IPS-NIHi7 (cell line): Measurements from ENCODE around the gene LMO4.

Experiments used
- DNase-seq: peaks from one replicate; pipeline ENCODE4 v3.0.0; 2012; ENCODE audit warnings: mixed read lengths; ENCODE audit errors: extremely low spot score

The LMO4 gene

DNA sequence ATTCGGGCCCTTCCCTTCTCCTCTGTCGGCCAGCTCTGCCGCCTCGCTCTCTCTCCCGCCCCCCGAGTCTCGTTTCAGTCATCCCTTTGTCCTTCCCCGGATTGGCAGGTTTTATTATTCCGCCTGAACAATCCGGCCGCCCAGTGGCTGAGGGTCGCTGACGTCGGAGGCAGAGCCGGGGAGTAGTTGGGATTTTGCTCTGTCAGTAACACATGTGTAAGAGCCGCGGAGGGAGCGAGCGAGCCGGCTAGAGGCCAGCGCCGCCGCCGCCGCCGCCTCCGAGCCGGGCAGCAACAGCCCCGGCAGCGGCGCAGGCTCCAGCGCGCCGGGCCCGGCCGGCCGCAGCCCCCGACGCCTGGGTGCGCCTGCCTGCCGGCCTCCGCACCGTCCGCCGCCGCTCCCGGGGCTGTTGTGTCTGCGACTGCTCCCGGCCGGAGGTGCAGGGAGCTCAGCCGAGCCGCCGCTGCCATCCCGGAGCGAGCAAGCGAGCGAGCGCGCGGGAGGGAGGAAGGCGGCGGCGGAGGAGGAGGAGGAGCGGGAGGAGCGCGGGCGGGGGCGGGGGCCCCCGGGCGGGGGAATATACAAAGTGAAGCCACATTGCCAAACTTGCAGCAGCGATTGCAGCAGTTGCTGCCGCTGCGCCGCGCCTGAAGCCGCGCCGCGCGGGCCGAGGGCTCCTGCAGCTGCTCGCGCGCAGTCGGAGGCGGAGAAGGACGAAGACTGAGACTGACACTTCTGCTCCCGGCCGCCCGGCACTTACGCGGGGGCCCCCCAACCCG lies at the start of gene LMO4:
TSS of gene LMO4 (plus strand) at position 609 of the 779 bp plus-strand sequence. CDS start 3,136 bp downstream, outside the sequence.
- DNase-seq: peak; percentile 86

GRCh38 chr1:87279536-87279875 lies 49.2 kb upstream of the LMO4 start:
- no peak for DNase-seq

- DNase-seq: no peak
These were observed 48.6 kb upstream of the LMO4 start for GRCh38 chr1:87279966-87280535.

DNA sequence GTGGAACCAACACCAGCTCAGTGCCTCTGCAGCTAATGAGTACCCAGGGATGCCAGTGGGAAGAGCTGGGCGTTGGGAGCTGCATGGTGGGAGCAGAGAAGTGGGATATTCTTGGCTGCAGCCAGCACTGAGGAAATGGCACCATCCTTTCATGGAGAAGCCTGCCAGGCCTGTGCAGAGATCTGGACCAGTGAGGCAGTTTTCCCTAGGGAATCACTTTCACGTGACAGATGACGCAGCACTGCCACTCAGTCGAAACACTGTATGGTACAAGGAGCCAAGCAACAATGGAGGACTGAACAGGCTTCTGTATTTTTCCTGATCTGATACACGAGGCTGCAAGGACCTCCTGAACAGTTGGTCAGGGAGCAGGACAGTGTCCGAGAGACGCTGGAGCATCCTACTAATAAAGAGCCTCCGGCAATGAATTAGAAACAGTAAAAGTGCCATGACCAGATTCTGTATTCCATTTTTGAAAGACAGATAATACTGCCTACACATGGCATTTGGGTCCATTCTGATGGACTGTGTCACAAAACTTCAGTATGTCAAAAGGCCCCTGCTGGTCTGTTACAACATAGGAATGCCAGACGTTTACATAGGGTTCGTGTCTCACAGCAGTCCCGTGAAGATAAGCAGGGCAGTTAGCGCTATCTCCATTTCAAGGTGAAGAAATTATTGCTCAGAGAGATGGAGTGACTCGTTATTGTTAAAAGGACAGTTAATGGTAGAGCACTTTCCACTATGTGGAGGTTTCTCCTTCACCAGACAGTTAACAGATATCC lies 44.0 kb upstream of the LMO4 start:
- DNase-seq: no peak

- no peak for DNase-seq
These were observed 37.6 kb upstream of the LMO4 start for GRCh38 chr1:87291107-87291506.

DNA sequence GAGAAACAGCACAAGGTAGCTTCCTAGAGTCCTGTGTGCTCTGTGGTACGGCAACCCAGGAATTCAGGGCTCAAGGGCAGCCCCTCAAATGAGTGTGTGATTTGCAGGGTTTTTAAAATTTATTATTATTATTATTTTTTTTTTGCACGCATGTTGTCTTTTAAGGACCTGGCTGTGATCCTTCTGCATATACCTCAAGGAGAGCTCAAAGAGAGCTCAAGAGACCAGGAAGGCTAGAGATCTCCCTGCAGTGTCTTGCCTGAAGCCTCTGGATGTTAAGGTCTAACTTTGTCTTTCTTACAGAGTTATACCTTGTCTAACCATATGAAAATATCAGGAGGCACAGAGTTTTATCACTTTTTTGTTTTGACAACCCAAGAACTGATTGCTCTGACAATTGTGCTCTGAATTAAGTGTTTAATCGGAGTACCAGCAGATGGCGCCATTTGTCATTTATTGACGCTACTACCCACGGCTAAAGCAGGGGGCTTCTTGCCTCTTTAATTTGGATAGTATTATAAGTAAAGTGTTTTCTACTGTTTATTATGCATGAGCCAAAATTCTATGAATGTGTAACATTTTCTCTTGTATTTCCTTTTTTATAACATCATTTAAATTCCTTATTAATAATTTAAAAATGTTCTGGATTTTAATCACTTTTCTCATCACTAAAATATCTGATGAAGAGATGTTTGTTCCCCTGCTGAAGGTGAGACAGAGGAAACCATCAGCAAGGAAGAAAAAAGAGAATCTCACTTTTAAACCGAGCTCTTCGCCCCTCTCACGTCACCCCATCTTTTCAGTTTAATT lies 35.8 kb upstream of the LMO4 start:
- DNase-seq: peak; percentile 64

DNA sequence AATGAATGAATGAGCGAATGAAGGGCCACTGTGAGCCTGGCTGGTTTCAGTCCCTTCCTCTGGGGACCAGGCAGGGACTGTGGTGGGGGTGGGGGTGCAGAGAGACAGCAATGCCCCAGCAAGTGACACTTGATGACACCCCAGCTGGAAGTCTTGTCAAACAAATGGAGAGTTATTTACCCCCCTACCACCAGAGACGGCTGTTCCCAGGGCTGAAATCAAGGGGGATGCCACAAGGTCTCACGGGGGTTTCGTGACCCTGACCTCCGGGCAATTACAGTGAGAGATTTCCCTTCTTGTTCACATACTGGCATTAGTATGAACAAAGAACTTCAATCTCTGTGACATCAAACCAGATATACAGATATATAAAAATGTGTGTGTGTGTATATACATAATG lies 34.0 kb upstream of the LMO4 start:
- DNase-seq: no peak

DNA sequence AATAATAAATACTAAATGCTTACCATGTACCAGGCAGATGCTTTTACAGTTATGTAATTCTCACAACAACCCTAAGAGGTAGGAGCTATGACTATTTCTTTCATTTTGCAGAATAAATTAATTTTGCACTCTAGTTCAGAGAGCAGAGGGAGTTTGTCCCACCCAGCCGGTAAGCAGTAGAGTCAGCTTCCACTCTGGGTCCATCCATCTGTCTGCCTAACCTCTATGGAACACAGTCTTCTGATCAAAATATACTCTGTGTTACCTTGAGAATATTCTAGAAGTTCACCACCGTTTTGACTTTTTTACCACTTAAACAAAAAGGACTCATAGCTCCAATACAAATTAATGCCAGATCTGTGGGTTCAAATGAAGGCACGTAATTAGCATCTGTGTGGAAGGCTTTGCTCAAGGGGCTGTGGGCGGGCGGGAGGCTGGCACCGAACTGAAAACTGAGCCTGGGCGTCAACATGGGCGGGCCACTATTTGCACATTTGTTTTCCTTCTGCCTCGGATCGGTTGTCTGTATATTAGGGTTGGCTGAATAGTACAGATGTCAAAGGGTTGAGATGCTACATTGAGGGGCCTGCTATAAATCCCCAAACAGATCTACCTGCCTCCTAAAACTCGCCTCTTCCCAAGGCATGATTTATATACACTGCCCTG lies 33.1 kb upstream of the LMO4 start:
- DNase-seq: no peak

GRCh38 chr1:87296206-87296605 lies 32.5 kb upstream of the LMO4 start:
- DNase-seq: no peak

GRCh38 chr1:87299661-87300060 lies 29.0 kb upstream of the LMO4 start:
- DNase-seq: no peak

GRCh38 chr1:87300628-87301027 lies 28.1 kb upstream of the LMO4 start:
- no peak for DNase-seq

GRCh38 chr1:87305151-87305550 lies 23.5 kb upstream of the LMO4 start:
- DNase-seq: no peak

DNA sequence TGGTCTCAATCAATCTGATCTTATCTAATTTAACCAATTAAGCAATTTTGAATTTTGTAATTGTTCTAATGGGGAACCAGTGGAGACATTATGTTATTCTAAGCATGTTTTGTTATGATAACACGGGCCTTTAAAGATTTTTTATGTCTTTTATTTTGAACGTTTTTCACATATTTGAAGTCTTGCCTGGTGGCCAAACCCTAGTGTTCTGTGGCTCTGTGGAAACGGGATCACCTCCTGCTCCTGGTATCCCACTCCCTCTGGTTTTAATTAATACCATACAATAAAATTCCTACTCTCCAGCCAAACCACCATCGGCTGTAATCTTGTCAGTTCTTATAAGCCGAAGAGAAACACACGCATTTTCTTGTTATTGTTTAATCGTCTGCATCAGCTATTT lies 22.9 kb upstream of the LMO4 start:
- no peak for DNase-seq

GRCh38 chr1:87307306-87307705 lies 21.4 kb upstream of the LMO4 start:
- no peak for DNase-seq

GRCh38 chr1:87307931-87308330 lies 20.7 kb upstream of the LMO4 start:
- no peak for DNase-seq

- no peak for DNase-seq
These were observed 14.6 kb upstream of the LMO4 start for GRCh38 chr1:87314091-87314490.

GRCh38 chr1:87318056-87318650 lies 10.5 kb upstream of the LMO4 start:
- no peak for DNase-seq

GRCh38 chr1:87318806-87319205 lies 9.9 kb upstream of the LMO4 start:
- DNase-seq: no peak

GRCh38 chr1:87325982-87326738 lies 2.5 kb upstream of the LMO4 start:
- peak; percentile 31 for DNase-seq
